Mammary epithelial cell (primary cell): ENCODE measurements around the gene FICD.

ENCODE experiments used
- EZH2 ChIP-seq: IDR thresholded peaks from 2 replicates; pipeline ENCODE4 v1.6.1; 2012; ENCODE audit warnings: low read length, inconsistent platforms, borderline replicate concordance
- TF ChIP-seq, protein P1 (sequence below), 2 donors: IDR thresholded peaks in 1 of 2; conservative IDR thresholded peaks in 1 of 2; 2 replicates each; pipeline ENCODE4 v1.5.1; 2011 to 2012; ENCODE audit warnings: inconsistent platforms in 2 of 2, low read length in 2 of 2, mild to moderate bottlenecking in 2 of 2, control low read depth in 1 of 2, low read depth in 1 of 2; ENCODE audit not compliant: insufficient read depth in 1 of 2; ENCODE audit errors: extremely low read depth in 1 of 2

GRCh38 chr12:108538616-108539195 lies 23.6 kb downstream of the FICD start:
- TF ChIP-seq, protein P1, sequence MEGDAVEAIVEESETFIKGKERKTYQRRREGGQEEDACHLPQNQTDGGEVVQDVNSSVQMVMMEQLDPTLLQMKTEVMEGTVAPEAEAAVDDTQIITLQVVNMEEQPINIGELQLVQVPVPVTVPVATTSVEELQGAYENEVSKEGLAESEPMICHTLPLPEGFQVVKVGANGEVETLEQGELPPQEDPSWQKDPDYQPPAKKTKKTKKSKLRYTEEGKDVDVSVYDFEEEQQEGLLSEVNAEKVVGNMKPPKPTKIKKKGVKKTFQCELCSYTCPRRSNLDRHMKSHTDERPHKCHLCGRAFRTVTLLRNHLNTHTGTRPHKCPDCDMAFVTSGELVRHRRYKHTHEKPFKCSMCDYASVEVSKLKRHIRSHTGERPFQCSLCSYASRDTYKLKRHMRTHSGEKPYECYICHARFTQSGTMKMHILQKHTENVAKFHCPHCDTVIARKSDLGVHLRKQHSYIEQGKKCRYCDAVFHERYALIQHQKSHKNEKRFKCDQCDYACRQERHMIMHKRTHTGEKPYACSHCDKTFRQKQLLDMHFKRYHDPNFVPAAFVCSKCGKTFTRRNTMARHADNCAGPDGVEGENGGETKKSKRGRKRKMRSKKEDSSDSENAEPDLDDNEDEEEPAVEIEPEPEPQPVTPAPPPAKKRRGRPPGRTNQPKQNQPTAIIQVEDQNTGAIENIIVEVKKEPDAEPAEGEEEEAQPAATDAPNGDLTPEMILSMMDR (conservative IDR thresholded peaks at IDR 0.05 in 1 of 2, IDR thresholded peaks at IDR 0.05 in 1 of 2; ENCODE audit: extremely low read depth in 1 of 2, insufficient read depth in 1 of 2, low read depth in 1 of 2, low read length in 2 of 2): no peak
- TF ChIP-seq EZH2: no peak
